Stimulated activated CD4-positive, alpha-beta T cell treated with anti-CD3 and anti-CD28 coated beads, Interleukin-4, amount 100 ng/mL, for 24 hours (primary cell): ENCODE measurements around the gene CERCAM.

Experiments
- DNase-seq: peaks from one replicate; pipeline ENCODE4 v3.0.0-alpha.2; 2020

CERCAM gene

GRCh38 chr9:128420651-128421481 lies at the start of gene CERCAM:
CERCAM (plus strand) TSS chr9:128420857; CDS start chr9:128420878, 21 bp downstream.
- peak; percentile 33 for DNase-seq

GRCh38 chr9:128371630-128372117 lies 49.0 kb upstream of the CERCAM start:
- no peak for DNase-seq

DNA sequence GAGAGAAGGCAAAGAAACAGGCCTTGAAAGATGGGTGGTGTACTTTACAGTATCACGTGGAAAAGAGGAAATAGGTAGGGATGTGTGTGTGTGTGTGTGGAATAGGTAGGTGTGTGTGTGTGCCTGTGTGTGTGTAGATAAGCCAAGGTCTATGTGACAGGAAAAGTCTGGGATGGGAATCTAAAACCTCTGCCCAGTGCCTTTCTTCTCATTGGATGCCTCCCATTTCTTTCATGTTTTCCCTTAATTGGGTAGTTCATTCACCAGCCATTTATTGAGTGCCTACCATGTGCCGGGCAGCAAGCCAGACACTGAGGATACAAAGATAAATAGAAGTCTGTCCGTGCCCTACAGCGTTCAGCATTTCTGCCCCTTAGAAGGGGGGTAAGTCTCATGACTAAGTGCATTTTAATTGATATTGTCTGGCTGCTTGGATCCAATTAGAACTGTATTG lies 48.4 kb upstream of the CERCAM start:
- DNase-seq = no peak

DNA sequence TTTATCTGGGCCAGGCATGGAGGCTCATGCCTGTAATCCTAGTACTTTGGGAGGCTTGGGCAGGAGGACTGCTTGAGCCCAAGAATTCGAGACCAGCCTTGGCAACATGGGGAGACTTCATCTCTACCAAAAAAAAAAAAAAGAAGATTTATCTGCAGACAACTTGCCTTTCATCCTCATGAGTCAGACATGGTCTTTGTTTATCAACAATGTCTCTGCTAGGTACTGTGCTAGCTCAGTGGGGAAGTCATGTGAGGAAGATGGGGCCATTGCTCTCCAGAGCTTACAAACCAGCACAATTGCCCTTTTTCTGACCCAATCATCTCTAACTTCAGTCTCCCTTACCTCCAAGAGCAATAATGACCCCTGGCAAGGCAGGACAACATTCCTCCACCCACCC lies 47.9 kb upstream of the CERCAM start:
- DNase-seq = no peak

- DNase-seq = no peak
Observed at GRCh38 chr9:128374221-128374675, 46.4 kb upstream of the CERCAM start.

DNA sequence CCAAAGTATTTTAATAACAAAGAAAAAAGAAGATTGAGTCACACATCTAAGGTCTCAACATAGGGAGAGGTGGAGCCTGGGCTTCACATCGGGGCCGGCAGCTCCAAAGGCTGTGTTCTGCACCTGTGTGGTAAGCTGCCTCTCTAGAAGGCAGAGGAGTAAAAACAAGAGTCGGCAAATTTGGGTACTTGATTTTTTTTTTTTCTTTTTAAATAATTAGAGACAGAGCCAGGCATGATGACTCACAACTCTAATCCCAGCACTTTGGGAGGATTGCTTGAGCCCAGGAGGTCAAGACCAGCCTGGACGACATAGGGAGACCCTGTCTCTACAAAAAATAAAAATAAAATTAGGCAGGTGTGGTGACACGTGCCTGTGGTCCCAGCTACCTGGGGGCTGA lies 44.8 kb upstream of the CERCAM start:
- no peak for DNase-seq

- DNase-seq = no peak
Observed at GRCh38 chr9:128382261-128382660, 38.4 kb upstream of the CERCAM start.

- no peak for DNase-seq
Observed at GRCh38 chr9:128383007-128383753, 37.5 kb upstream of the CERCAM start.

- DNase-seq = no peak
Observed at GRCh38 chr9:128383791-128384190, 36.9 kb upstream of the CERCAM start.

DNA sequence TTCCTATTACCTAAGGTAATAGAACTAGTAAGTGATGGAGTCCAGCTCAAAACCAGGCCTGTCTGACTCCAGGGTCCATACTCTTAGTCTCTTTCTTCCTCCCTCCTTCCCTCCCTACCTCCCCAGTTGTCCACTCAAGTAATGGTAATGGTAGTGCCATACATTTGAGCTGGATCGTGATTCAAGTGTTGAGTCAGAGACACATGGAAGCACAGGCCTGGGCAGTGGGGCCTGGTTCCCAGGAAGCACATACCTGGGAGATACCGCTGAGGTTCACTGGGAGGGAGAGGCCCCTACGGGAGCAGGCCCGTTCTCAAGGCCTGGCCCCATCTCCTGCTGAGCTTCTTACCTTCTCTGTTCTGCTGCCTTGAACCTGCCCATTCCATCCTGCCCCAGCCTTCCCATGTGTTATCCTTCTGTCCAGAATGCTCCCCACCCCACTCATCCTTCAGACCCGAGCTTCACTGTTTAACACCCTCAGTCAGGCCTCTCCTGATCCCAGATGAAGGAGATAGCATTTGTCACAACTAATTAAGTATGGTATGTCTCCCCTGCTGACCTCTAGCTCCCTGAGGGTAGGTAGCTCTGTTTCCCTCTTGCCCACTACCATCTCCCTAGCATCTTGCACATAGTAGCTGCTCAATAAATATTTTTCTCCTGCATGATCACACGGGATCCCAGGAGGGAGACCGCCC lies 35.7 kb upstream of the CERCAM start:
- DNase-seq = no peak

DNA sequence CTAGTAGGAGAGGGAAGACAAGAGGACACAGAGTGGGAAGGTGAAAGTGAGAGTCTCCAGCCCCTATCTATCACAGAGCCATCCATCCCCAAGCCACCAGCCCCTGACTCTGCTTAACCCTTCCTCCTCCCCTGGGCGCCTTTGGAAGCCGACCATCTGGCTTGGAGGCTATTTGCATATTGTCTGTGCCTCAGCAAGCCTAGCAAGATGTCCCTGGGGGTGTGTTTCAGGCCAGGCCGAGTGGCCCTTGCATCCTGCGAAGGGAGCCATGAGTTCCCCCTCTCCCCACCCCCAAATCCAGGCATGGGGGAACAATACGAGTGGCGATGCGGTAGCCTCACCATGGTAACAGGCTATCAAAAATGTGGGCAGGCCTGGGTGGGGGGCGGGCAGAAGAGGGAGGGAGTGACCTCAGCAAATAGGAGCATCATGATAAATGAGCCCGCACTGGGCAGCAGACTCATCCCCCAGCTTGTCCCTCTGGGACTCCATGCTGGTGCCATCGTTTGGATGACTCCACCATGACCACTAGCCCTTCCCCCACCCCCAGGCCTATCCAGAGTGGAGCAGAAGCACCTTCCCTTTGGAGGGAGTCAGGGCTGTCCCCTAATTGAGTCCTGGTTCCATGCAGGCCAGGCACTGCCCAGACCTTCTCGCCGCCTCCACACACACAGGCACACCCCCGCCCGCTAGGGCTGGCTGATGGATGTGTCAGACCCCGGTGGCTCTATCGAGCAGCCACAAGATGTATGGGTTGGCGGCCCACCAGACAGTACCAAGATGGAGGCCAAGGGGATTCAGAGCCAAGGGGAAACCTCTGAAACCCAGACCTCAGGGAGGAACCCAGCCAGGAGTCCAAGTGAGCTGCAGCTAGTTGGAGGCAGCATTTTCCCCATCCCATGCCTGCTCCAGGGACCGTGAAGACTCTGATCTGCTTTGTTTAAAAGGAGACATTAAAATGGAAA lies 34.9 kb upstream of the CERCAM start:
- no peak for DNase-seq

DNA sequence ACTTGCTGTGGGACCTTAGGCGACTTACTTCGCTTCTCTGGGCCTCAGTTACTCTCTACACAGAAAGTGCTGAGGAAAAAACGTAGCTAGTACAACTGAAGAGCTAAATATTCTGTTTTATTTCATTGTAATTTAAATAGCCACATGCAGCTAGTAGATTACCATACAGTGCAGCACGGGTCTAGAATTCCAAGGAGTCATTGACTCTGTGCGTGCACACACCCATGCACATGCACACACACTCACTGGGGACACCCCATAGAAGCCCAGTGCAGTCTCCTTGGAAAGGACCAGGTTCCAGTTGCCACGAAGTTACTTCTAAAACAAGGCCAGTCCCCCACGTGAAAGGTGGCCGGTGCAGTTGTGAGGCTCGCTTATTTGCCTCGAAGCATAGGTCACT lies 32.5 kb upstream of the CERCAM start:
- DNase-seq = no peak

GRCh38 chr9:128389395-128390149 lies 31.1 kb upstream of the CERCAM start:
- DNase-seq = no peak

- no peak for DNase-seq
Observed at GRCh38 chr9:128390150-128390812, 30.4 kb upstream of the CERCAM start.

GRCh38 chr9:128390813-128391711 lies 29.6 kb upstream of the CERCAM start:
- no peak for DNase-seq

- no peak for DNase-seq
Observed at GRCh38 chr9:128391956-128392301, 28.7 kb upstream of the CERCAM start.

DNA sequence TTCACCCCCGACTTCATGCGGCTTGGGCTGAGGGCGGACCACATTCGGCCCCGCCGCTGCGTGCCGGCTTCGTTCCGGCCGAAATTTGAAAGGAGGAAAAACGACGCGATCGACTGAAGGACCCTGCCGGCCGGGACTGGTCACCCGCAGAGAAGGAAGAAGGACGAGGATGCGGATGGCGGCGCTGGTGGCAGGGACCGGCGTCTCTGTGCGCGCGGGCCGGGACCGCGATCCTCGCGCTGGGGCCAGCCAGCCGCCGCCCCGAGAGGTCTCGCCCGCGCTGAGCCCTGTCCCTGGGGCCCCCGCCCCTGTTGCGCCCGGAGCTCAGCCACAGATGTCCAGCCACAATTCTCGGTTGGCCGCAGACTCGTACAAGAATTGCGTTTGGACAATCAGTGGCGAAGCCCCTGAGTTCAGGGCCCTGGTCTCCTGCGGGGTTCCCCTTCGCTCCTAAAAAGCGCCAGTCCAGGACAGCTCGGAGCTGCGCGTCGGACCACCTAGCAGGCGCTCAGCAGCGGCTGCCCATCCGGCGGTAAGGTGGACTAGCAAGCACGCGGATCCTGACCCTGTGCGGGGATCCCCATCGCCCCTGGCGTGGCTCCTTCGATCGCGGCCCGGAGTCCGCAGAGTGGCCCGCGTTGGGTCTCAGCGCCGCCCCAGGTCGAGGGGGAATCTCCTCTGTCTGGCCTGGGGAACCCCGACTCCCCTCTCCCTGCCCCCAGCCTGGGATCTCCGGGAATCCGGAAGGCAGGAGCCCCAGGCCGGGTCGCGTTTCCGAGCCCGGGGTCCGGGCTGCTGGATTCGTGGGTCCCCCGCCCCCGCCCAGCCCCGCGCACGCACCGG lies 28.1 kb upstream of the CERCAM start:
- no peak for DNase-seq

GRCh38 chr9:128393145-128393775 lies 27.4 kb upstream of the CERCAM start:
- no peak for DNase-seq
